ENCODE results near the gene CMPK2.

CMPK2 gene

GRCh38 chr2:6845312-6845711 is 20.4 kb downstream of the CMPK2 start:
- H3K4me3 ChIP-seq (ENCODE audit: low read depth, low read length), result no peak overlapping the region

- no peak overlapping the region for H3K4me3 ChIP-seq (ENCODE audit: low read depth, low read length)
These were observed 24.0 kb downstream of the CMPK2 start for GRCh38 chr2:6841537-6842287.

- no peak overlapping the region for H3K4me3 ChIP-seq (ENCODE audit: low read depth, low read length)
These were observed 26.9 kb downstream of the CMPK2 start for GRCh38 chr2:6838673-6839319.

- no peak overlapping the region for H3K4me3 ChIP-seq (ENCODE audit: low read depth, low read length)
These were observed 30.2 kb downstream of the CMPK2 start for GRCh38 chr2:6835467-6835866.

GRCh38 chr2:6834163-6834562 is 31.5 kb downstream of the CMPK2 start:
- H3K4me3 ChIP-seq (ENCODE audit: low read depth, low read length), result no peak overlapping the region

GRCh38 chr2:6833300-6833604 is 32.5 kb downstream of the CMPK2 start:
- no peak overlapping the region for H3K4me3 ChIP-seq (ENCODE audit: low read depth, low read length)

- no peak overlapping the region for H3K4me3 ChIP-seq (ENCODE audit: low read depth, low read length)
These were observed 33.0 kb downstream of the CMPK2 start for GRCh38 chr2:6832596-6833299.

- no peak overlapping the region for H3K4me3 ChIP-seq (ENCODE audit: low read depth, low read length)
These were observed 34.5 kb downstream of the CMPK2 start for GRCh38 chr2:6831229-6831628.

GRCh38 chr2:6828299-6828584 is 37.5 kb downstream of the CMPK2 start:
- H3K4me3 ChIP-seq (ENCODE audit: low read depth, low read length), result no peak overlapping the region

- no peak overlapping the region for H3K4me3 ChIP-seq (ENCODE audit: low read depth, low read length)
These were observed 38.0 kb downstream of the CMPK2 start for GRCh38 chr2:6827566-6828298.

GRCh38 chr2:6826081-6826913 is 39.4 kb downstream of the CMPK2 start:
- no peak overlapping the region for H3K4me3 ChIP-seq (ENCODE audit: low read depth, low read length)

- no peak overlapping the region for H3K4me3 ChIP-seq (ENCODE audit: low read depth, low read length)
These were observed 40.7 kb downstream of the CMPK2 start for GRCh38 chr2:6824962-6825361.

- no peak overlapping the region for H3K4me3 ChIP-seq (ENCODE audit: low read depth, low read length)
These were observed 42.6 kb downstream of the CMPK2 start for GRCh38 chr2:6823111-6823510.

GRCh38 chr2:6822406-6822805 is 43.3 kb downstream of the CMPK2 start:
- H3K4me3 ChIP-seq (ENCODE audit: low read depth, low read length), result no peak overlapping the region

- no peak overlapping the region for H3K4me3 ChIP-seq (ENCODE audit: low read depth, low read length)
These were observed 44.7 kb downstream of the CMPK2 start for GRCh38 chr2:6820903-6821584.

- H3K4me3 ChIP-seq (ENCODE audit: low read depth, low read length), result no peak overlapping the region
These were observed 45.5 kb downstream of the CMPK2 start for GRCh38 chr2:6820236-6820635.

- H3K4me3 ChIP-seq (ENCODE audit: low read depth, low read length), result no peak overlapping the region
These were observed 46.0 kb downstream of the CMPK2 start for GRCh38 chr2:6819668-6820067.

- H3K4me3 ChIP-seq (ENCODE audit: low read depth, low read length), result no peak overlapping the region
These were observed 47.7 kb downstream of the CMPK2 start for GRCh38 chr2:6818012-6818411.

GRCh38 chr2:6814869-6815268 is 50.8 kb downstream of the CMPK2 start:
- no peak overlapping the region for H3K4me3 ChIP-seq (ENCODE audit: low read depth, low read length)

- H3K4me3 ChIP-seq (ENCODE audit: low read depth, low read length), result no peak overlapping the region
These were observed 51.4 kb downstream of the CMPK2 start for GRCh38 chr2:6814312-6814711.

All from iPS-11a (cell line).